GM10248 (cell line): ENCODE data around the gene CCDC30.
A peak's percentile ranks its signal among the peaks of the same experiment; 100 is the strongest.

Source experiments
- CTCF ChIA-PET: fragments of 300-600 bp; sonication (Branson Sonifier 250); formaldehyde crosslinking; extraction: SDS; loops from one replicate; lab custom pipeline; 2021; ENCODE audit warnings: antibody characterized with exemption; lab: Yijun Ruan, JAX
- POLR2A ChIA-PET: fragments of 350-650 bp; sonication (Branson Sonifier 250); formaldehyde crosslinking; extraction: SDS; loops from one replicate; lab custom pipeline; 2020; ENCODE audit warnings: antibody characterized with exemption; lab: Yijun Ruan, JAX
- DNase-seq: peaks from one replicate; pipeline ENCODE4 v3.0.0; 2012; ENCODE audit errors: extremely low spot score
- TF ChIP-seq, protein P1 (sequence below): IDR thresholded peaks from 2 replicates; pipeline ENCODE4 v1.5.1; 2012; ENCODE audit warnings: mild to moderate bottlenecking, low read depth; ENCODE audit errors: extremely low read depth, missing control alignments, control extremely low read depth

Gene CCDC30

DNA sequence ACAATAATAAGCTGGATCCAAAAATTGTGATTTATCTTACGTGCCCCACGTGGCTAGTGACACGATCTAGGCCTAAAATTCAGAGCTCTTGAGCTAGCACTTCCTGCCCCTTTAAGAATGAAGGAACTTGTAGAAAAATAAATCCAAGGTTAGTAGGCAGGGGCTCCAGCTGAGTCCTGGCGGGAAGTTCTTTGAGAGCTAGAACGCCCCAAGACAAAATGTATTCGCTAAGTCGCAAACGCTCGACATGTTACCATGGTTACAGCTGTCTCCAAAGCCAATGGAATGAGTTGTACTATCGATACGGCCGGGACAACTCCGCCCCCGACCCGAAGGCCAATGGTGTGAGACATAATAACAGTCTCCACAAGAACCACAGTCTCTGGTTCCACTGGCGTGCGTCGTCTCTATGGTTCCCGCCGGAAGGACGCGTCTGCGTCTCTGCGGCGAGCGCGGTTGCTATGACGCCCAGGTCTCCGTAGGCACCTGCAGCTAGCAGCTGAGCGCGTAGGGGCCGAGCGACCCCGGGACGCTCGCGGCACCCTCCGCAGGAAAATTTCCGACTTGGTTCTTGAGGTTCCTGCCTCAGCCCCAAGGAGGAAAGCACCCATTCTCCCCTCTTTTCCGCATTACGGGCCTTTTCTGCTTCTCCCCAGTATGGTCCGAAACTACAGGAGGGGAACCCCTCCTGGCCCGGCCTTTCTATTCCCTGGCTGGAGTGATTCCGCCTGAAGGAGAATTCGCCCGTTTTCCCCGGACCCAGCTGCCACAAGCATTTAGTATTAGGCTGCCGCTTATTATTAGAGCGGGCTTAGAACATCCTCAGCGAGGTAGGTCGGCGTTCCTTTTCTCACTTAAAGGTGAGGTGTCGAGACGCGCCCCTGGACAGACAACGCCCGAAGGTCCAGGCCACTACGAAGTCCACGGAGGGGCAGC lies at the start of gene CCDC30:
Gene CCDC30, plus strand, starts transcription at position 459 of the 936 bp plus-strand sequence. CDS start 17,266 bp downstream, outside the sequence.
- TF ChIP-seq, protein P1, sequence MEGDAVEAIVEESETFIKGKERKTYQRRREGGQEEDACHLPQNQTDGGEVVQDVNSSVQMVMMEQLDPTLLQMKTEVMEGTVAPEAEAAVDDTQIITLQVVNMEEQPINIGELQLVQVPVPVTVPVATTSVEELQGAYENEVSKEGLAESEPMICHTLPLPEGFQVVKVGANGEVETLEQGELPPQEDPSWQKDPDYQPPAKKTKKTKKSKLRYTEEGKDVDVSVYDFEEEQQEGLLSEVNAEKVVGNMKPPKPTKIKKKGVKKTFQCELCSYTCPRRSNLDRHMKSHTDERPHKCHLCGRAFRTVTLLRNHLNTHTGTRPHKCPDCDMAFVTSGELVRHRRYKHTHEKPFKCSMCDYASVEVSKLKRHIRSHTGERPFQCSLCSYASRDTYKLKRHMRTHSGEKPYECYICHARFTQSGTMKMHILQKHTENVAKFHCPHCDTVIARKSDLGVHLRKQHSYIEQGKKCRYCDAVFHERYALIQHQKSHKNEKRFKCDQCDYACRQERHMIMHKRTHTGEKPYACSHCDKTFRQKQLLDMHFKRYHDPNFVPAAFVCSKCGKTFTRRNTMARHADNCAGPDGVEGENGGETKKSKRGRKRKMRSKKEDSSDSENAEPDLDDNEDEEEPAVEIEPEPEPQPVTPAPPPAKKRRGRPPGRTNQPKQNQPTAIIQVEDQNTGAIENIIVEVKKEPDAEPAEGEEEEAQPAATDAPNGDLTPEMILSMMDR = no peak
- ChIA-PET POLR2A (interaction anchor here (0.6 kb wide), 1 partner anchor 383 kb away, joined by 3 read pairs; the partner anchor contains the start of gene ZNF691), CTCF (interaction anchor here (1.6 kb wide), 1 partner anchor 9 kb away, joined by 4 read pairs; no protein-coding TSS in a partner anchor)
- DNase-seq = peak; percentile 97

DNA sequence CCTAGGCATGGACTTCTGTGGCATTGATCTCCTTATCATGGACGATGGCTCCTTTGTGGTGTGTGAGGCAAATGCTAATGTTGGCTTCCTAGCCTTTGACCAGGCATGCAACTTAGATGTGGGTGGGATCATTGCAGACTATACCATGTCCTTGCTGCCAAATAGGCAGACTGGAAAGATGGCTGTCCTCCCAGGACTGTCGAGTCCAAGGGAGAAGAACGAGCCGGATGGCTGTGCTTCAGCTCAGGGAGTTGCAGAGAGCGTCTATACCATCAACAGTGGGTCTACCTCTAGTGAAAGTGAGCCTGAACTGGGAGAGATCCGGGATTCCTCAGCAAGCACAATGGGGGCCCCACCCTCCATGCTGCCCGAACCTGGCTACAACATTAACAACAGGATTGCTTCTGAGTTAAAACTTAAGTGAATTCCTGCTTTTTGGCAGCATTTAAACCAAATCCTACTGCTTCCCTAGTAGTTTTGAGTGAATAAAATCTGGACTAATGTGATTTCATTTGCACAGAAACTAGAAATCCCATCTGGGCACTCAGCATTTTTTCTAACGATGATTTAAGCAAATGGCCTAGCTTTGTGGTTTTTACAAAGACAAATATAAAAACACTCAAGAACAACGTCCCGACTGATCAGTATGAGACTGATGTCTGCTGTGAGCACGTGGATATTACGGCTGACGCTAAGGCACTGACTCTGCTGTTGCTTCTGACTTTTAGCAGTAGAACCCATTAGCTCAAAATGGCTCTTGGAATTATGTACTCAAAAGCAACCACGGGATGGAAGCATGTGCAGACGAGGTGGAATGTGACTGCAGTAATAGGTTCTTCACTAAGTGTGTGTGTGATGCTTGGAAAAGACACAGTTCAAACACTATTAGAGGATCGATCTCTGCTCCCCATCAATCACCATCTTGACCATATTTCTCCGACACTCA lies 48.3 kb upstream of the CCDC30 start:
- DNase-seq = no peak
- CTCF ChIA-PET = no interaction called here
- POLR2A ChIA-PET = no interaction called here
- TF ChIP-seq, protein P1 = no peak

DNA sequence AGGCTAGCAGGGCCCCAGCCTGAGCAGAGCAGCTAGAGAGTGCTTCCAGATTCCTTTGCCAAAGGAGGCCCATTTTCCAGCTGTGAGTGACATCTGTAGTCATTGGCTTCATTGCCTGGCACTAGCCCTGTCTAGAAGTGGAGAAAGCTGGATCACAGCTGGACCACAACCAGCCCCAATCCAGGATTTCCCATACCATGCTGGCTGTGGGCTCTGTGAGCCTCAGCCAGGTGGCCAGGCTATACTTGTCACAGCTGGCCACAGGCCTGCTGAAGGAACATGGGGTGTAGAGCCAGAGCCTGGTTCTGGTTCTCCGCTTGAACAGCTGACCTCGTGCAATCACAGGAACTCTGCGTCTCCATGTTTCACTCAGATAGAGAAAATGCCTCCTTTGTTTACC lies 45.9 kb upstream of the CCDC30 start:
- CTCF ChIA-PET = interaction anchor here (0.9 to 1.7 kb wide), 3 partner anchors 10 to 244 kb away, joined by 3 to 4 read pairs (median 4); no protein-coding TSS in a partner anchor
- DNase-seq = no peak
- POLR2A ChIA-PET = no interaction called here
- TF ChIP-seq, protein P1 = no peak

DNA sequence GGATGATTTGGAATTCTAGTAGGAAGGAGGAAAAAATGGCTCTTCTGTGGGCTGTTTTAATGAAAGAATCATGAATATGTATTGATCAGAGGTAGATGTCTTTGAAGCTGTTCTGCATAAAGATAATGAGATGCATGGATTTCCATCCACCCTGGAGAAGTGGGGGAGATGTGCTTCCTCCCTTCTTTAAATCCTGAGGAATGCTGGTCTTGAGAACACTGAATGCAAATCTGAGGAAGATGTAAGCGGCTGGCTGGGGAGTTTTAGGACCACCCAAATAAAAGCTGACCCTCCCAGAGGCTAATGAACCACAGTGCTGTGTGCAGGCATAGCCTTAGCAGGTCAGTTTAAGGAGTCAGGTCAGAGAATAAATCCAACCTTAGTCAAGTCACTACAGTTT lies 44.6 kb upstream of the CCDC30 start:
- ChIA-PET POLR2A (no interaction called here), CTCF (no interaction called here)
- TF ChIP-seq, protein P1 = no peak
- no peak for DNase-seq

DNA sequence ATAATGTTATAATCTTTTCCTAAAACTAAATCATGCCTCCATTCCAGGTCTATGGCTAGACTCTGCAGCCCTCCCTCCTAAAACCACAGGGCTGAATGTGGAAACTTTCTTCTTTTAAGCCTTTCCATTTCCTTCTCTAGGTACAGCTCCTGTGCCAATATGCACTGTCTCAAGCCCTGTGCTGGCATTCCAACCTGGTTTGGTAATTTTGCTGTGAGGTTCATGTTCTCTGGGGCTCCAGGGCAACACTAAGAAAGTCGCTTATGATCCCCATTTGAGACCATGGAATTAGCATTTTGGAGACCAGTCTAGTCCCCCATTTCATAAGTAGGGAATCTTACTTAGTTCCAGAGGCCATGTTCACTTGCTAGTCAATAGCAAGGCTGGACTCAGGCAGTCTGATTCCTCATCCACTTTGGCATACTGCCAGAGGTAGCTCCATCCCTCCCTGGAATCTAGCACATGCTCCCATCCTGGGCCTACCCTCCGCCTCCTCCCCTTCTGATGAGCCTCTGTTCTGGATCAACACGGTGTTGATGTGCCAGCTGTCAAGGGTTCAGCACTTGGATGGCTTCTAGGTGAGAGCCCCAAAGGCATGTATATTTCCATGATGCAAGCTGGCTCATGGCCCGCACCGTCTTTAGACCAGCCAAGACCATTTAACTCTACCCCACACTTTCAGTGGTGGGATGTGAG lies 43.8 kb upstream of the CCDC30 start:
- POLR2A ChIA-PET = no interaction called here
- TF ChIP-seq, protein P1 = no peak
- CTCF ChIA-PET = no interaction called here
- no peak for DNase-seq
